Measurements from ENCODE around the gene GPR132.
"Not testable (repeated sequence)": the region's sequence is repeated elsewhere in the genome, so short reads cannot be mapped to it uniquely, and the experiment has no call there.

GPR132 gene

DNA sequence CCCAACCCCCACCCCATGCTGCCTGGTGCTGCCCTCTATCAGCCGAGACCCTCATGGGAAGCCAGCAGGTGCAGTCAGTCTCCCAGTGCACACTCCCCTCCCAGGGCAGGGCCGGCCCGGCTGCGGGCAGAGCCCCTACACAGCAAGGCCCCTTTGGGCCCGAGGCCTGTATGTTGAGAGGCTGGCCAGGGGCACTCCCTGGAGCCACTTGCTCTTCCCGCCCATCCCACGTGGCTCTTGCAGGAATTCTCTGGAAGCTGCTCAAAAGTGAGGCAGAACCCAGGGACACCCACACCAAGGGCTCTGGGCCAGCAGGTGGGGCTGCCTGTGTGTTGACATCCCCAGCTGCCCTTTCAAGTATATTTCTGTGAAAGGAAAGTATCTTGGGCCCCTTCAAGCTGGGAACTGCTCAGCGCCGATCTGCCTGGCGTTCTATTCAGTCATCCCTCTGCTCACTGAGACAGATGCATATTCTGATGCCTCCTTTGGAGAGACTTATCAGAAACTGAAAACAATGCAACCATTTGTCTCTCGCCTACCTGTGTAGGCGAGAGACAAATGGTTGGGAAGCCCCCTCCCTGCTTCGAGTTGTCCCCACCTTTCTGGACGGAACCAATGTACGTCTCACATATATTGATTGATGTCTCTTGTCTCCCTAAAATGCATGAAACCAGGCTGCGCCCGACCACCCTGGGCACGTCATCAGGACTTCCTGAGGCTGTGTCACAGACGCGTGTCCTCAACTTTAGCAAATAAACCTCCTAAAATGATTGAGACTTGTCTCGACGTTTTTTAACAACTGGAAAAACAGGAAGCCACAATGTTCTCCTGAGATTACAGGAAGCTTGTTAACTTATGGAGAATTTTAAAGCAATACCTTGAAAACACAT lies 6.0 kb downstream of the GPR132 start:
- DNase-seq = no peak

DNA sequence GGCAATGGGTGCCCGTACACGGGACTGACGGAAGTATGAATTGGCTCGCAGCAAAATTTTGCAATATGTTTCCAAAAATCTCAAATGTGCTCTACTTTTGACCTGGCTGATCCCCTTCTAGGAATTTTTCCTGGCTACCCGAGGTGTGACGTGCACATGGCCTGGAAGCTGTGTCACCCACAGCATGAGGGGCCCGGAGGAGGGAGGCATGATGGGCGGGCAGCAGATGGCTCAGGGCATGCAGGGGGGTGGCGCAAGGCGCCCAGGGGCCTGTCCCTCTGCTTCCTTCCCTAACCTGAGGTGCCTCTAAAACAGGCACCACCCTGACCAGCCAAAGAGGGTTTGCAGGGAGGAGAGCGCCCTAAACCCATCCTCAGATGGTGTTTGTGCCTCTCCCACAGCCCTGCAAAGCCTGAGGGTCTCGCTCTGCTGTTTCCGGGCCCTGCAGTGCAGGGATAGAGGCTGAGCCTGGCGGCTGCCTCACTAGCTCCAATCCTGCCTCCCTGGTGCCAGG lies 6.7 kb downstream of the GPR132 start:
- no peak for DNase-seq

DNA sequence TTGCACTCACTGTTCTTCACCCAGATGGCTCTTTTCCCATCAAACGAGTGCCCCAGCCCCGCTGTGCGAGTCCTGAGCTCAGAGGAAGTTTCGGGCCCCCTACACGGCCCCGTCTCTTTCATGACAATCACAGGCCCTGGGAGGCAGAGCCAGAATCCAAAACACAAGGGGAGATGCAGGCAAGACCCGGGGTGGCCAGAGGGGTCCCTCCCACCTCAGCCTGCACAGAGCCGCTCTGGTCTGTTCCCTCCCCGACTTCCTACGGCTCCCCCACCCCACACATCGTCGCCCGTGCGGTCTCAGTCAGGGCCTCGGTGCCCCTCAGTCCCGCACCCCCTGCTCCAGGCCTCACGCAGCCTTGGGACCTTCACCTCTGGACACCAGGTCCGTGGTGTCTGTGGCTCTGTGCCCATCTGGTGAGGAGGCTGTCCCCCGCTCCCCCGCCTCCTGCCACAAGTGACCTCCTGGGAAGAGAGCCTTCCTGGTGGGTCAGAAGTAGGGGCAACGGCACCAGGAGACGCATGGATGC lies 8.9 kb downstream of the GPR132 start:
- peak; percentile 14 for DNase-seq

DNA sequence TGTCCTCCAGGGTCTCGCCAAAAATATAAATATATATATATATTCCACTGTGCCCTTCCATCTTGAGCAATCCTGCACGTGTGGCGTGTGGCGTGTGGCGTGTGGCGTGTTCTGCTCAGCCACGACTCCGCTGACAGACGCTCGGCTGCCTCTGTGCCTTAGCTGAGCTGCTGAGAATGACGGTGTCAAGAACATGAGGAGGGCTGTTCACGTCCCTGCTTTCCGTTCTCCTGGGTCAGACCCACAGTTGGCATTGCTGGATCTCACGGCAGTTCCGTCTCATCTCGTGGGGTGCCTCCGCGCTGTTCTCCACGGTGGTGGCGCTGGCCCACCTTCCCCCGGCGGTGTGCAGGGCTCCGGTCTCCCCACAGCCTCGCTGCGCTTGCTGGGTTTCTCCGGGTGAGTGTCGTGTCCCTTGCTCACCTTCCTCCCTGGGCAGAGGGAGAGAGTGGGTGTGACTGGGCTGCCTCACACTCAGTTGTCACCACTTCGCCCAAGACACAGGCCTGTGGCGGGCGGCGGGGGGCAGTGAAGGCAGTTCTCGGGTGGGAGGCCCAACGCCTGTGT lies 9.4 kb downstream of the GPR132 start:
- no peak for DNase-seq

DNA sequence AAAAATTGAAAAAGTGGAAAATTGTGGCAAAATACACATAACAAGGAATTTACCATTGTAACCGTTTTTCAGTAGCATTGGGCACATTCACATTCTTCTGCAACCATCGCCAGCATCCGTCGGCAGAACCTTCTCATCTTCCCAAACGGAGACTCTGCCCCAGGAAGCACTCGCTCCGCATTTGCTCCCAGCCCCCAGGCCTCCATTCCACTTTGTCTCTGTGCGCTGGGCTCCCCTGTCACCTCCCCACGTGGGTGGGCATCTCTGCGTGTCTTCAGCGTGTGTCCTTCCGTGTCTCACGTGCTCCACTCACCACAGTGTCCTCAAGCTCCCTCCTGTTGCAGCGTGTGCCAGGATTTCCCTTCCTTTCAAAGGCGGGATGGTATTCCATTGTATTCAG lies 9.9 kb downstream of the GPR132 start:
- DNase-seq = no peak

DNA sequence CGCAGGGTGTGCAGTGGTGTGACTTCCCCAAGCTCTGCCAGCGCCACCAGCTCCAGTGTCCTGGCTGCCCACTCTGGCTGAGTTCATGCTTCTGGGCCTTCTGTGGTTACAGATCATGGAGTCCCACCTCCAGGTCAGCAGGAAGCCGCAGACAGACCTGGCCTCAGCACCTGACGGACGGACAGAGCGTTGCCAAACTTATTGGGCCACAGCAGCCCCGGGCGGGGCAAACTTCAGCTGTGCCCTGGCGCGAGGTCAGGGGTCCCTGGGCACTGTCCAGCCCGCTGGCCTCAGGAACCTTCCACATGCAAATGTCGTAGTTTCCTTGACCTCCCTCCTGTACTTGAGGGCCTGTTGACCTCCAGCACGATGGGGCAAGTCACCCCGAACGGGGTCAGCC lies 11.2 kb downstream of the GPR132 start:
- DNase-seq = no peak

DNA sequence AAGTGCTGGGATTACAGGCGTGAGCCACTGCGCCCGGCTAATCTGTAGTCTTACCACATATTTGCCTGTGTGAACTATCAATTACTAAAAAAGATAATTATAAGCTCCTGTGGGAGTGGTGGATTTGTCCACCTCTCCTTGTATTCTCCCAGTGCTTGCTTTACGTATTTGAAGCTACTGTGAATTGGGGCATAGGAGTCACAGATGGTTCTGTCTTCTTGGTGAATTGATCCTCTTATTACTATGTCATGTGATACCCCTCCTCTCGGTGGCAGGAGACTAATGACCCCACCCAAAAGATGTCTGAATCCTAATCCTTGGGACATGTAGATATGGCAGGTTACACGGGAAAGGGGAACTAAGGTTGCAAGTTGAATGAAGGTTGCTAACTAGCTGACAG lies 11.8 kb downstream of the GPR132 start:
- no peak for DNase-seq

DNA sequence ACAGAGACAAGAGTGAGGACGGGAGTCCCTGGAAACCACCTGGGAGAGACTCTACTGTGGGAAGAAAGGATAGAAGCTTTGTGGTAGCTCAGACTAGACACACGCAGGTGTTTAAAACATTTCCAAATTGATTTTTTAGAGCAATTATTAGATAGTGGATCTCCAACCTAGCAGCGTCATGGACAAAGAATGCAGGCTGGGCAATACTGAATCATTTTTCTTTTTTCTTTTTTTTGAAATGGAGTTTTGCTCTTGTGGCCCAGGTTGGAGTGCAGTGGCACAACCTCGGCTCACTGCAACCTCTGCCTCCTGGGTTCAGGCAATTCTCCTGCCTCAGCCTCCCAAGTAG lies 13.1 kb downstream of the GPR132 start:
- no peak for DNase-seq

DNA sequence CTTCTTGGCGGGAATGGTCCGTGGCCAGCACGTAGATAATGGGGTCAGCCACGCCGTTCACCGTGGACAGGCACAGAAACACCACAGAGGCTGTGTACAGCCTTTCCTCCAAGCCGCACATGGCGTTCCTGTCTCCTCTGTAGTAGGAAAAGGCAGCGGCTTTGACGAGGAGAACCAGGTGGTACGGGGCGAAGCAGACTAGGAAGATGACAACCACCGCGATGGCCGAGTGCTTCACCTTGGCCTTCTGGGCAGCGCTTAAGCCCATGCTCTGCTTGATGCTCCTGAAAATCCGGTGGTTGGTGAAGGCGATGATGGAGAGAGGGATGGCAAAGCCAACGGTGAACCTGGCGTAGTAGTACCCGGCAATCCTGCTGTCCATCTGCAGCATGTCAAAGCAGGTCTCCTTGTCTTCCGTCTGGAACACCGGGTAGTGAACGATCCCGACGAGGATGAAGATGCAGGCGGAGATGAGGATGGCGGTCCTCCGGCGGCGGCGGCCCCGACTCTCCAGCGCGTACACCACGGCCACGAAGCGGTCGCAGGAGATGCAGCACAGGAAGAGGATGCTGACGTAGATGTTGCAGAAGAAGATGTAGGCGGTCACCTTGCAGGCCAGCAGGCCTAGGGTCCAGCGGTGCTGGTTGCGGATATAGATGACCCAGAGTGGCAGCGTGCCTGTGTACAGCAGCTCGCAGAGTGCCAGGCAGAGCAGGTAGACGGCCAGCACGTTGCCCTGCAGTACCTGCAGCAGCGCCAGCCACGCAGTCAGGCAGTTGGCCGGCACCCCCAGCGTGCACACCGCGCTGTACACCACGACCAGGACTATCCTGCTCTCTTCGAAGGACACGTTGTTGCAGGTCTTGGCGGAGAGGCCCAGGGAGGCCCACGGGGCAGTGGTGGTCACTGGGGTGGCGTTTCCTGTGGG lies 13.8 kb downstream of the GPR132 start:
- no peak for DNase-seq

DNA sequence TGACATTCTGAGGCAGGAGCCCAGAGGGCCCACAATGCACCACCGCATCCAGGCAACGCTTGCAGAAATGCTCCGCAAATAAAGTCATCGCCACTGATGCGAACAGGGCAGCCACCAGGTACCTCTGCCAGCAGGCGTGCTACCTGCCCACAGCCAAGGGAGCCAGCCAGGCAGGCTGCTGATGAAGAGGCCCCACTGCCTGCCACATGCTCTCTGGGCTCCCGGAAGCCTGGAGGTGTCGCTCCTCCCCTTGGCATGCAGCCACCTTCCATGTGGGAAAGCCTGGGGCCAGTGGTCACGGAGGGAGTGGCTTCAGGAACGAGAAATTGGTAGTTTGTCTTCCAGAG lies 14.7 kb downstream of the GPR132 start:
- DNase-seq = no peak

DNA sequence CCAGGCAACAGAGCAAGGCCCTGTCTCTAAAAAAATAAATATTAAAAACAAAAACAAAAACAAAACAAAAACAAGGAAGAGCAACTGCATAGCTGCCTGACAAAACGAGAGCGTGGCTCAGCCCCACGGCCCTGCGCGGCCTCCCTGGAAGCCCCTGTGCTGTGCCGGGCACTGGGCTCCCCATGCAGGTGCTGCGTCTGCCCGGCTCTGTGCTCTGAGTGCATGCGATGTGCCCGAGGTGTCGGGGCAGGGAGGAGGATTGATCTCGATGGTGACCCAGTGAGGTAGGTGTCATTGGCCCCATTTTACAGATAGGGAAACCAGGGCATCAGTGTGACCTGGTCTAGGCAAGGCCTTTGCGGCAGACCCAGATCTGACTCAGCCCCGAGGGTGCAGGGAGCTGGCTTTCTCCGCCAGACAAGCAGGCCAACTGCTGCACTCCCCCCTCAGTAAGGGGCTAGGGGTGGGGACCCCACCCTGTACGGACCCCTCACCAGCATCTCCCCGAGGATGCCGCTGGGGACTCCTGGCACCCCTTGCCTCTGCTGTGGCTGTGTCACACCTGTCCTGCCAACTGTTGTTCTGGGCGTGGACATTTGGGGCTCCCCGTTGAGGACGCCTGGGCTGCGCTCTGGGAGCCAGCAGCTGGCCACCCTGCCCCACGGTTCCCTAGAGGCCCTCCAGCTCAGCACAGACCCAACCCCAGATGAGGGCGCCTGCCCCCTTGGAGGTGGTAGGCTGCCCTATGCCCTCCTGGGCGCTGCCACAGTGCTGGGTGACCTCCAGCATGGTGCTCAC lies 15.3 kb downstream of the GPR132 start:
- no peak for DNase-seq

DNA sequence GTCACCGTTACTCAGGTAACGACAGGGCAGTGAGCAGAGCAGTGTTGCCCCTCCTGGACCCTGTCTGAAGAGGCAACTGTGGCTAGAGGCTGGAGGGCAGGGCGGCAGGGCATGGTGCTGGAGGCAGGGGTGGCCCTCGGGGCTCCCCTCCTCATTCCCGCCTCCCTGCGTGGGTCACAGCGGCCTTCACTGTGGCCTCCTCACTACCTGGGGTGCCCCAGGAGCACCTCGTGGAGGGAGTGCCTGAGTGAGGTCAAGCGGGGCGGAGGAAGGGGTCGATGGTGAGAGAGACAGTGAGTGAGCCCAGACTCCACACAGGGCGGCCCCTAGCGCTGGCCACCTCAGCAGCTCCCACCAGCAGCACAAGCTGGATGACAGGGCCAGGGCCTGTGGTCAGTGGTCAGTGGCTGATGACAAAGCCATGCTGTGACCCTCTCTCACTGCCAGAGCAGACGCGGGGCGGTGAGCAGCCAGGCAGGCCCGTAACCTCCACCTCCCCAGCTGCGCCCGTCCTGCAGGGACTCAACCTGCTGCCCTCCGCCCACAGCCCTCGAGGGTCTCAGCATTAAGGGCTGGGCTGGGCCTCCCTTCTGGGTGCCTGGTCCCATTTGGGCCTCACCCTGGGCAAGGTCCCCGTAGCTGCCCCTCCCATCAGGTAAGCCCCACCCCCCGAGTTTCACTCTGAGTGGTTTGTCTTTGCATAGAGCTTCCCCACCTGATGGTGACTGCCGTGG lies 17.8 kb downstream of the GPR132 start:
- no peak for DNase-seq

DNA sequence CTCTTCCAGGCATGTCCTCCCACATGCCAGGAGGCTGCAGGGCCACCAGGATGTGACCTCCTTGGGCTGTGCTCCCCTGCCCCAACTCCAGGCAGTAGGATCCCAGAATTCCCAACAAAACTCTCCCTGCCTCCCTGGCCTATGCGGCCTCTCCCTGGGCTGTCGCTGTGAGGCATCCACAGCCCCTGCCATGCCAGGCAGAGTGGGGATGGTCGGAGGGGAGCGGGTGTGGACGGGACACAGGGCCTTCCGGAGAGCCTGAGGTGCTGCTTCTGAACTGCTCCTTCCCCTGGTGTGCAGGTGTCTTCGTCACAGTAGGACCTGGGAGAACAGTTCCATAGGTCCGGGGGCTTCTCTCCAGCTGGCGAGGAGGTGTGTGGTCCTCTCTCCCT lies 18.3 kb downstream of the GPR132 start:
- peak; percentile 8 for DNase-seq

DNA sequence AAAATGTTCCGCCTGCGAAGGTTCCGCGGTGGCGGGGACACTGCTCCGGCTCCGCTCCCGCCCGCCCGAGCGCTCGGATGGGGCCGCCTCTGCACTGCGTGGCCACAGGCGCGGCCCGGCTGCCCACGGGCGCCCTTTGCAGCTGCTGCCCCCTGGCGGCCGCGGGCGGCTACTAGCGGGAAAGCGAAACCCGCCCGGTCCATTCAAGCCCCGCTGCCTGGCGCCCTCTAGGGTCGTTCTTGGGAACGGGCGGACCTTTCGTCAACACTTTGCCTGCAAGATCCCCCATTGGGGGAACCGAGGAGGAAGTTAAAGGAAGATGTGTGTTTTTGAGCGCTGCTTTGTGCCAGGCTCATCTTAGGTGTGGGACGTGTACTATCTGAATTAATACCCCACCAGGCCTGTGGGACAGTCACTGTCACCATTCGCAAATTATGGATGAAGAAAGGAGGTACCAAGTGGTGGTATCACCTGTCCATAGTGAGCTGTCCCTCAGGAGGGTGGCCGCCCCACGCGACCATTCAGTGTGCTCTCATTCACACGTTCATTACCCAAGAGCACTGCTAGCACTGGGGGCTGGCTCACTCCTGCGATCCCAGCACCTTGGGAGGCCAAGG lies 19.4 kb downstream of the GPR132 start:
- peak; percentile 89 for DNase-seq

DNA sequence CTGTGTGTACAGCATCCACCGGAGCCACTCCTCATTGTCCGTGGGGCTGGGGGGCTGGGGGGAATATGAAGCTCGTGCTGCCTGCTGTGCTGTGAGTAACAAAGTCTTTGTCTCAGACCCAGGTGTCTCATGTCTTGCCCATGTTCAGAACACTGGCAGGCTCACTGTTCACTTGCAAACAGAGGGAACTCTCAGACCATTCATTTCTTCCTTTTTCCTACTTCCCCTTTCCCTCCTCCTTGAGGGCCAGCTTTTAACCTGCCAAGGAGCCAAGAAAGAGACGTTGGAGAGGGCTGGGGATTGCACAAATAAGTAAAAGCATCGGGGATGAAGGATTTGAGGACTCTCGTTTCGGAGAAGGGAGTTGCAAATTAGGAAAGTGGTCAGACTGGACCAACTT lies 21.6 kb downstream of the GPR132 start:
- DNase-seq = no peak

DNA sequence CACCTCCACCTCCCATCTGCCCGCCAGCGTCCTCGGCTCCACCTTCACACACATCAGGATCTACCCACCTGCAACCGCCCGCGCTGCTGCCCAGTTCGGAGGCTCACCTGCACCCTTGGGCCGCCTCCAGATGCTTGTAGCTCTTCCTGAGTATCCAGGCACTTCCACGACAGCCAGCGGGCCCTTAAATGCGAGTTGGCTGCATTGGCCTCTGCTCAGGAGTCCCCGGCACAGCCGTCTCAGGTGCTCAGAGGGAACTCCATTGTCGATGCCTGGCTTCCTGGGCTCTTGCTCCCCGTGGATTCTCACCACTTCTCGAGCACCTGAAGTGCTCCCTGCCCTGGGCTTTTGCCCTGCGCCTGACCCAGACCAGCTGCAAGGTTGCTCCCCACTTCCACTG lies 22.4 kb downstream of the GPR132 start:
- no peak for DNase-seq

DNA sequence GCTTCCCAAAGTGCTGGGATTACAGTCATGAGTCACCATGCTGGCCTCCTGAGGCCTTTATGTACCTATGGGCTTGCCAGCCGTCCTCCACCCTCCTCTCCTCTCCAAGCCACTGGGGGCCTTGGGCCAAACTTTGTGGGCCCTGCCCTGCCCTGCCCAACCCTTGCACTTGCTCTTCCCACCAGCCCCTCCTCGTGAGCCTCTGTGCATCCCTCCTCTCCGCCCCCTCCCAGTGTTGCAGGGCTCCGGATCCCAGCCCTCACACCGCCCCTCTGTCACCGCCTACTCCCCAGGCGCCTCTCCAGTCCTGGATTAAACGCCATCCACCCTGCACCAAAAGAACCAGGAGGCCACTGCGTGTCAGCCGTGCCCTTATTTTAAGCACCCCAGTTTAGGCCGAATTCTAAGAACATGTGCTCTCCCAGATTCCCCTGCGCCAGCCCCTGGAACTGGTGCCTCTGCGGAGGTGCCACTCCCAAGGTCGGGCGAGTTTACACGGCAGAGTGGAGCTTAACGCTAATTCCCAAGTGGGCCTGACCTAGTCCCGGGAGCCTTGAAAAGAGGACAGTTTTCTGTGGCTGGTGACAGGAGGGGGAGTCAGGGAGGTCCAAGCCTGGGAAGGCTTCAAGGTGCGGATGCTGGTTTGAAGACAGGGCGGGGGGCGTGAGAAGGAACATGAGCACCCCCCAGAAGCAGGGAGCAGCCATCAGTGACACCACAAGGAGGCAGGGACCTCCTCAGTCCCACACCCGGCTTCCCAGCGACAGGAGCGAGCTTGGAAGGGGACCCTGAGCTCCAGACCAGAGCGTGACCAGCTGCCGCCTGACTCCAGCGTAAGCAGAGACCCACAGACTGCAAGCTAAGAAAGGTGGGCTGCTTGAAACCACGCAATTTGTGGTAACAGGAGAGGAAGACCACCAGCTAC lies 23.1 kb downstream of the GPR132 start:
- DNase-seq = peak; percentile 15

DNA sequence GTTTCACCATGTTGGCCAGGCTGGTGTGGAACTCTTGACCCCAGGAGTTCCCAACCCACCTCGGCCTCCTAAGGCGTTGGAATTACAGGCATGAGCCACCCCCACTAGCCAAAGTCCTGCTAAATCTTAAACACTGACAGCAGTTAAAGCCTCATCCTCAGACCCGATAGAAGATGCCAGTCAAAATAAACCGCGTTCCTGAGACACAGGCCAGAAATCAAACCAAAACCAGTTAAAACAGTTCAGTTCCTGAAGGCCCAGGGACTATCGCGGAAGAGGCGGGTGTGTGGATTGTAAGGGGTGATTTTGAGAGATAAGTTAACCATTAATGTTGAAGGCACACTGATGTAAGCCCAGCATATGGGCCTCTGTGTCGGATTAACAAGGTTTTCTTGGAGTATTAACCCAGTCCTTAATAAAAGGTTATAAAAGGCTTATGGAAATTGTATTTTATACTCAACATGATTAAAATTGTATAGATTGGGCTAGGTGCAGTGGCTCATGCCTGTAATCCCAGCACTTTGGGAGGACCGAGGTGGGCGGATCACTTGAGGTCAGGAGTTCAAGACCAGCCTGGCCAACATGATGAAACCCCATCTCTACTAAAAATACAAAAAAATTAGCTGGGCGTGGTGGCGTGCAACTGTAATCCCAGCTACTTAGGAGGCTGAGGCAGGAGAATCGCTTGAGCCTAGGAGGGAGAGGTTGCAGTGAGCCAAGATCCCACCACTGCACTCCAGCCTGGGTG lies 25.6 kb downstream of the GPR132 start:
- no peak for DNase-seq

DNA sequence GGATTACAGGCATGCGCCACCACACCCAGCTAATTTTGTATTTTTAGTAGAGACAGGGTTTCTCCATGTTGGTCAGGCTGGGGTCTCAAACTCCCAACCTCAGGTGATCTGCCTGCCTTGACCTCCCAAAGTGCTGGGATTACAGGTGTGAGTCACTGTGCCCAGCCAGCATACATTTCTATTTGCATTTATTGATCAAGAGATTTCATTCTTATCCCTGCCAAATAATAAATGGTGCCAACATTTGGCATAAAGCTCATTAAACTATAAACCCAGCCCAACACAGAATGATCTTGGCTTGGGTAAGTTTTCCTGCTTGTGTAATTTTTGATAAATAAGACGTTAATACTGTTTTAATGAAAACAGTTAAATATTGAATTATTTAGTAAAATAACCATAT lies 29.6 kb downstream of the GPR132 start:
- DNase-seq = not testable (repeated sequence)
